ENCODE data around the gene PPIF. TPM values are rescaled to one million over a fixed set of nuclear protein-coding genes. Genes with fewer than 3 reads are reported as not detected.

PPIF gene
- polyA plus RNA-seq, 1 donor (not counting 4 experiments of a cell fraction or from before 2014, with no cell fraction given) = 71.3 TPM

DNA sequence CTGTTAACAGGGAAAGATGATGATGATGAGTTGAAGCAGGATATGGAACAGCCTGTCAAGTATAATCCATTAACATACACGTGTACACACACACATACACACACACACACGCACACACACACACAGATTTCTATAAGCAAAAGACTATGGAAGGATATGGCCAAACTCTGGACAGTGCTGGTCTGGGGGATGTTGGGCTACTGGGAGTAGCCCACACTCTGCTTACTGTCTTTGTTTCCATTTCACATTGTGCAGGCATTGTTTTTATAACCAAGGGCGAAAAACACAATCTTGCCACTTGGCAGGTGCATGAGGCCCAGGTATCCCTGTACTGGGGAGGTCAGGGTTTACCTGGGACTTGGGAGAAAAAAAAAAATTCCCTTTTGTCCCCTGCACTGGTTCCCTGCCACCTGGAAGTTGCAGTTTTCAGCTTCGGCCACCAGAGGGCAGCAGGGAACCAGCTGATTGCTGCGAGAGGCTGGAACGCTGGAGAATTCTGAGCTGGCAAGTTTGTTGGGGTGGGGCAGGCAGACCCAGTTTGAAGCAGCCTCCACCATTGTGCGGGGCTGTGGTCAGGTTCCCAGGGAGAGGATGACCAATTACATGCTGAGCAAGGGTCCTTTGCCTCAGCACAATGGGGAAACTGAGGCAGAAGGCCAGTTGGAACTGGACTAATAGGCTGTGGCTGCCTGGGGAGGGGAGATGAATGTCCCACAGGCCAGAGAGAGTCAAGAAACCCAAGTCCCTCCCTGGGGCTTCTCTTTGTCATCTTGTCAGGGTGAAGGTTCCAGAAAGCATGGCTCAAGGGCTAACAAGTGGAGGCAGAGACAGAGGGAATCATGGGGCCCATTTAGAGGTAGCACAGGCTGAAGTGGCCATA lies 27.3 kb downstream of the PPIF start:
- Histone ChIP-seq H3K27ac (ENCODE audit: control insufficient read depth, insufficient read depth, low read length) (no peak overlapping the region), H3K27me3 (ENCODE audit: control insufficient read depth, extremely low read depth, insufficient read depth, low read length) (peaks cover 1% of the 10 kb centered on the region), H3K36me3 (ENCODE audit: control insufficient read depth in 2 of 2, extremely low read depth in 1 of 2, insufficient read depth in 2 of 2, low read length in 2 of 2) (no peaks in the 10 kb centered on the region), H4K20me1 (ENCODE audit: control insufficient read depth, extremely low read depth, insufficient read depth, low read length) (no peaks in the 10 kb centered on the region), H3K9ac (ENCODE audit: control insufficient read depth, extremely low read depth, insufficient read depth, low read length) (no peak overlapping the region), H3K9me1 (ENCODE audit: control insufficient read depth, extremely low read depth, insufficient read depth, low read length) (no peaks in the 10 kb centered on the region), H3K4me2 (ENCODE audit: control insufficient read depth, extremely low read depth, insufficient read depth, low read depth, low read length) (no peak overlapping the region), H3K9me3 (ENCODE audit: control insufficient read depth, low read depth, low read length) (no peaks in the 10 kb centered on the region), H2AFZ (ENCODE audit: control insufficient read depth, low read length) (no peak overlapping the region), H3K4me3 (ENCODE audit: control insufficient read depth in 2 of 3, extremely low read depth in 1 of 3, insufficient read depth in 2 of 3, low read depth in 1 of 3, low read length in 3 of 3) (no peak overlapping the region), H3K79me2 (ENCODE audit: control insufficient read depth, insufficient read depth, low read length) (no peaks in the 10 kb centered on the region), H3K4me1 (ENCODE audit: control insufficient read depth, extremely low read depth, insufficient read depth, low read length) (no peaks in the 10 kb centered on the region)
- dilution Hi-C loops (cut with MboI; ENCODE audit: extremely low pct_ligation_motif_present, low sequenced_read_pairs) = no loop called here
- TF ChIP-seq EZH2 (IDR thresholded peaks at IDR 0.05; ENCODE audit: low read length) = no peak
- TF ChIP-seq, protein P1, sequence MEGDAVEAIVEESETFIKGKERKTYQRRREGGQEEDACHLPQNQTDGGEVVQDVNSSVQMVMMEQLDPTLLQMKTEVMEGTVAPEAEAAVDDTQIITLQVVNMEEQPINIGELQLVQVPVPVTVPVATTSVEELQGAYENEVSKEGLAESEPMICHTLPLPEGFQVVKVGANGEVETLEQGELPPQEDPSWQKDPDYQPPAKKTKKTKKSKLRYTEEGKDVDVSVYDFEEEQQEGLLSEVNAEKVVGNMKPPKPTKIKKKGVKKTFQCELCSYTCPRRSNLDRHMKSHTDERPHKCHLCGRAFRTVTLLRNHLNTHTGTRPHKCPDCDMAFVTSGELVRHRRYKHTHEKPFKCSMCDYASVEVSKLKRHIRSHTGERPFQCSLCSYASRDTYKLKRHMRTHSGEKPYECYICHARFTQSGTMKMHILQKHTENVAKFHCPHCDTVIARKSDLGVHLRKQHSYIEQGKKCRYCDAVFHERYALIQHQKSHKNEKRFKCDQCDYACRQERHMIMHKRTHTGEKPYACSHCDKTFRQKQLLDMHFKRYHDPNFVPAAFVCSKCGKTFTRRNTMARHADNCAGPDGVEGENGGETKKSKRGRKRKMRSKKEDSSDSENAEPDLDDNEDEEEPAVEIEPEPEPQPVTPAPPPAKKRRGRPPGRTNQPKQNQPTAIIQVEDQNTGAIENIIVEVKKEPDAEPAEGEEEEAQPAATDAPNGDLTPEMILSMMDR (optimal IDR thresholded peaks at IDR 0.05 in 1 of 3, IDR thresholded peaks at IDR 0.05 in 1 of 3, conservative IDR thresholded peaks at IDR 0.05 in 1 of 3; ENCODE audit: extremely low read depth in 1 of 3, insufficient read depth in 2 of 3, low read length in 3 of 3) = peak; percentile 90 to 97 (median 94)
- FAIRE-seq (peak; percentile 65), DNase-seq (ENCODE audit: low read depth, low spot score) (no peak)

DNA sequence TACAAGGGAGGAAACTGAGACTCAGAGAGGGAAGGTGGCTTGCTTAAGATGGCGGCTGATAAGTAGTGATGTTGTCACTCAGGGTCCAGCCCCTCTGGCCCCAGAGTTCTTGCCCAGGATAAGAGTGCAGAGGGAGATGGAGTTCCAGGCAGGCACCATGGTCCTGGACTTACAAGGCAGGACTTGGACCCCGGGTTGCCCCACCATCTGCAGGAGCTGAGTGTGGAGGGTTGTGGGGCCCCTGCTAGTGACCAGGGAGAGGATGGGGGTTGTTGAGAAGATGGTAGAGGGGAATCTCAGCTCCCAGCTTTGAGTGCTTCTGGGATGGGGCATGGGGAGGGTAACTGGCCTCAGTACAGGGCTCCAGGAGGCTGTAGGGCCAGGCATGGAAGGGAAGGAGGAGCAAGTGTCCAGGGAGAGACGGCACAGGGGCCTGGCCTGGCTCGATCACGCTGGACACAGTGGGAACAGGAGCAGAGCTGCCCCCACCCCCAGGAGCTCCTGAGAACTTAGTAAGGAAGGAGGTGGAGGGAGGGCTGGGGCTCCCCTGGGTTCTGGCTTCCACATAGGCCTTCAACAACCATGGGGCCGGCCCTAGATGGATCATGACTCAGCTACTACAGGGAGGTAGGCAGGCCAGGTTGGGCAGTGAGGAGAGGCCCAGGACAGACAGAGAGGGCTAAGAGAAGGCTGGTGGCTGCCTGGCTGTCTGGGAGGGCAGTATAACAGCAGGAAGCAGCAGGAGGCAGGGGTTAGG lies 28.2 kb downstream of the PPIF start:
- no peaks in the 10 kb centered on the region for H3K79me2 ChIP-seq (ENCODE audit: control insufficient read depth, insufficient read depth, low read length)
- no peak for FAIRE-seq
- no peaks in the 10 kb centered on the region for H4K20me1 ChIP-seq (ENCODE audit: control insufficient read depth, extremely low read depth, insufficient read depth, low read length)
- dilution Hi-C loops (cut with MboI; ENCODE audit: extremely low pct_ligation_motif_present, low sequenced_read_pairs) = no loop called here
- TF ChIP-seq EZH2 (IDR thresholded peaks at IDR 0.05; ENCODE audit: low read length) = no peak
- TF ChIP-seq, protein P1 (optimal IDR thresholded peaks at IDR 0.05 in 1 of 3, IDR thresholded peaks at IDR 0.05 in 1 of 3, conservative IDR thresholded peaks at IDR 0.05 in 1 of 3; ENCODE audit: extremely low read depth in 1 of 3, insufficient read depth in 2 of 3, low read length in 3 of 3) = no peak
- H3K4me2 ChIP-seq (ENCODE audit: control insufficient read depth, extremely low read depth, insufficient read depth, low read depth, low read length) = no peak overlapping the region
- no peaks in the 10 kb centered on the region for H3K9me1 ChIP-seq (ENCODE audit: control insufficient read depth, extremely low read depth, insufficient read depth, low read length)
- no peaks in the 10 kb centered on the region for H3K36me3 ChIP-seq (ENCODE audit: control insufficient read depth in 2 of 2, extremely low read depth in 1 of 2, insufficient read depth in 2 of 2, low read length in 2 of 2)
- H3K27ac ChIP-seq (ENCODE audit: control insufficient read depth, insufficient read depth, low read length) = no peak overlapping the region
- DNase-seq (ENCODE audit: low read depth, low spot score) = no peak
- H3K4me3 ChIP-seq (ENCODE audit: control insufficient read depth in 2 of 3, extremely low read depth in 1 of 3, insufficient read depth in 2 of 3, low read depth in 1 of 3, low read length in 3 of 3) = no peak overlapping the region
- H3K27me3 ChIP-seq (ENCODE audit: control insufficient read depth, extremely low read depth, insufficient read depth, low read length) = peaks cover 9% of the 10 kb centered on the region
- H3K9ac ChIP-seq (ENCODE audit: control insufficient read depth, extremely low read depth, insufficient read depth, low read length) = no peak overlapping the region
- no peak overlapping the region for H2AFZ ChIP-seq (ENCODE audit: control insufficient read depth, low read length)
- no peaks in the 10 kb centered on the region for H3K9me3 ChIP-seq (ENCODE audit: control insufficient read depth, low read depth, low read length)
- H3K4me1 ChIP-seq (ENCODE audit: control insufficient read depth, extremely low read depth, insufficient read depth, low read length) = no peaks in the 10 kb centered on the region

All from keratinocyte (primary cell).